HG03045 (cell line): ENCODE results near the gene CLMN.

Experiments
- ATAC-seq: cut with Tn5 transposase; IDR thresholded peaks from one replicate; pipeline ENCODE4 v1.9.1; 2021; ENCODE audit warnings: mild to moderate bottlenecking, moderate library complexity; ENCODE audit not compliant: unreplicated experiment

Gene CLMN

DNA sequence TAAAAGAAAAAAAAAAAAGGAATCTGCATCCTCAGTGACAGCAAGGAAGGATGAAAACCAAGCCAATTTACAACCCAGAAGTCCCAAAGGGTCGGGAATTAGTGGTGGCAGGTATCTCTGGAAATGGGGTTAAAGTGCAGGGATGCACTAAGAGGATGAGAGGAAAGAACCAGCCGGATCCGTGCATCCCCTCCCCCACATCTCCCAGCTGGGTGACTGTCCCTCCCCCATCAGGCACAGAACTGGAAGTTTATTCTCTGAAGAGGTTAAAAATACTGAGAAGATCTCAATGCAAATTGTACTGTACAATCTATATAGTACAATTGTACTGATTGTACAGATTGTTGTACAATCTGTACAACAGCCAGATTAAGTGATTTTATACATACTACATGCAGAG lies 15.4 kb downstream of the CLMN start:
- ATAC-seq: no peak

DNA sequence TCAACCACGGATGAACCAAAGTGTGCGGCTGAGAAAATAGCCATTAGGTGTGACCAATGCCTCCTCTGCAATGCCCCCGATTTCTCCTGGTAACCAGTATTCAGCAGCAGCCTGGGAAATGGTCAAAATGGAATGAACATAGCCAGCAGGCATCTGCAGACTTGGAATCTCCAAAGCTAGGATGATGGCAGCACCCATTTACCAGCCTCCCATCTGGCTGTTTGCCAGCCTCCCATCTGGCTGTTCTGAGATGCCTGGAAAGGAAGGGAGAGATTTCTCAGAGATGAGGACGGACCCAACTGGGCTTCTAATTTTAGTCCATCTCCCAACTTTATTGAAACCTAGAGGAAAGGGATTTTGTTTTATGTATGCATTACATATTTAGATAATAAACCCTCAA lies 16.2 kb downstream of the CLMN start:
- ATAC-seq: no peak

DNA sequence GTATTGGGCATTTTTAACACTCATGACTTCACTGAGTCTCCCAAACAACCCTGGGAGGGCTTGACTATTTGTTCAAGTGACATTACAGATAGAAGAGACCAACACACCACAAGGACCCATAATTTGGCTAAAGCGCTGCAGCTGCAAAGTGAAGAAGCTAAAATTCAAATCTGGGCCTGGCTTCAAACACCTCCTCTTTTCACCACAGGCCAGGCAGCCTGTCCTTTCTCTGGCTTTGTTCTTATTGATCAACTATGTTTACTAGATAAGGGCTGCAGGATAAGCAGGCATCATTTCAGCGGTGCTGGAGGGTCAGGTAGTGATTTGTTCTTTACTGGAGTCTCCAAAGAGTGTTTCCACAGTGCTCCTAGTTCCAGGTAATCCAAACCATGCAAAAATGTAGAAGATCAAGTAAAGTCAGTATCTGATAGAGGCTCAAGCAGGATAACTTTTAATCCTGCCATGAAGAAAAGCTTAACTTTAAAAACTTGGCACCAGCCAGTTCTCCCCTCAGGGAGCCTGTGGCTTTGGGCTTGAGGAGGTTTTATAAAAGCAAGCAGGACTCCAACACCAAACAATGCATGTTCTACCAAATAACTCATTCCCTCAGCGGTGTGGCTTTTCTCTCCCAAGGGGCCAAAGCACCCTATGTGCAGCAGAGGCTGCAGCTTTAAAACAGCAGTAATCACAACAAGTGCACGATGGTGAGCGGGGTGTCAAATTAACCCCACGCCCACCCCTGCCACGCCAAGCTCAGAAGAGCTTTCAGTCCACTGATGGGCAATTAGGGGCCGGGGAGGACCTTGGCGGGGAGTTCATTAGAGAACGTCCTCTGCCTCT lies 16.8 kb downstream of the CLMN start:
- no peak for ATAC-seq

DNA sequence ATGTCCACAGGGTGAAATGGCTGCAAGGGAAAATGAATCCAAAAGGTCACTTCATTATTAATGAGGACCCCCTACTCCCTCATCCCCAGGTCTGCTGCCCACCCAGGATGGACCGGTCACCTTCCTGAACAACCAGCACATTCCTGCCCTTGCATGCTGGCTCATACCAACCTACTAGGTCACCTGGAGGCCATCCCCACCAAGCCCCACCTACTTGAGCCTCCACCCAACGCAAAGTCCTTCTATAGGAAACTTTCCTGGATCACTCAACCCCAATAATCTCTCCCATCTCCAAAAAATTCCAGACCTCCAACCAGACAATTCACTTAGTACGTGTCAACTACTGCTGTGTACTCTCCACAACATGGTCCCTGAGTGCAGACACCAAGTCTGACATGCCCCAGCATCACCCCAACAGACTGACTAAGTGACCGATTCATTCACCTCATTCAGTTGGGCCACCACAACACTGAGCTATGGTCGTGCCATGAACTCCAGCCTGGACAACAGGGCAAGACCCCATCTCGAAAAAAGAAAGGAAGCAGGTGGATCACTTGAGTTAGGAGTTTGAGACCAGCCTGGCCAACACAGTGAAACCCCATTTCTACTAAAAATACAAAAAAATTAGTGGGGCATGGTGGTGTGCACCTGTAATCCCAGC lies 18.1 kb downstream of the CLMN start:
- no peak for ATAC-seq

DNA sequence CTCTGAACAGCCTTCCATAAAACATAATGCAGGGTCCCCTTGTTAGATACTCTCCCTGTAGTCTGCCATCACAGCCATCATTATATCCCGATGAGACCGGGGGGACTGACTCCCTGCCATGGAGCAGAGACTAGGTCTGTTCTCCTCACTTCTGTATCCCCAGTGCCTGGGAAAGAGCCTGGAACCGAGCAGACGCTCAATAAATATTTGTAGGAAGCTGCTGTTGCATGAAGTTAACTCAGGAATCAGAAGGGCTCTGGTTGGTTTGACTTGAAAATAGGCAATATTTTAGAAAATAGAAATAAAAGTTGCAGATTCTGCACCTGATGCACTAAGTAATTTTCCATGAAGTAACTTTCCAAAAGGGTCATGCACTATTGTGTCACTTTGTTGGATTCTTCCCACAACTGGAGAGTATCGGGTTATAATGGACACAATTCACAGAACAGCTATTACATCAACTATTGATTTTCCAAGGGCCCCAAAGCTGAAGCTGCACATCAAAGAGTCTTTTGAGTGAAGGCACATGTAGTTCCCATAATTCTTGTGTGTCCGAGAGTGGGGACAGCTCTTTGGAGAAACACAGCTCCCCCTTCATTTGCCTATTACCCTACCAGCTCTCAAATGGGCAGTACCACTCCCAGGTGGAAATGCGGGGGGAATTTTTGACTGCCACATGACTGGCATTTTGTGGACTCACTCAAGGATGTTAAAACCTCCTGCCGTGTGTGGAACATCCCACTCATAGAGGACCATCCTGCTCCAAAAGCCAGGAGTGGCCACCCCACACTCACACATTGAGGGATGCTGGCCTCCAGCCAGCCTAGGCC lies 18.8 kb downstream of the CLMN start:
- ATAC-seq: no peak

DNA sequence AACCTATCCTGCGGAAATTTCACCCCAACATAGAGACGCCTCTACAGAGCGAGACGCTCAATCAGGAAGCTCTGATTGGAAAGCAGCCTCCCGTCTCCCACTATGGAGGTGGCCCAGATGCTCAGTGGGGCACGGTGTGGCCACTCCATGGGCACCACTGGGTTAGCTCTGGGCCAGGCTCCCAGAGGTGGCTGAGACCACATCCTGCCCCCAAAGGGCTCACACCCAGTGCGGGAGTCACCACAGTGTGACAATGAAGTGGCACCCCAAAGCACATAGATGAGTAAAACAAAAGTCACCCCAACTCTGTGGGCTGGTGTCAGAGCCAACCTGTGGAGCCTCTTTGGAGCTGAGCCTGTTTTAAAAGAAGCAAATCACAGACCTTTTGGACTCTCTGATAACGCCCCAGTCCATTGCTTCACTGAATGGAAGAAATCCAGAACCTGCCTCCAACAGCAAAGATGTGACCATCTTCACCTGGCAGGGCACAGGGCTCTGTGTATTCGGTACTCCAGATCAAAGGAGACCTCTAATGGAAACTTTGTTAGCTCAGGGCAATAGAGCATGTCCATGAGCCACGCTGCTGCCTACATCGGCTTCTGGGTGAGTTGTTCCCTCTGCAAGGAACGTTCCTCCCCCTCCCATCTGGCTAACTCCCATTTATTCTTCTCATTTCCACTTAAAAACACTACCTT lies 19.6 kb downstream of the CLMN start:
- ATAC-seq: no peak

DNA sequence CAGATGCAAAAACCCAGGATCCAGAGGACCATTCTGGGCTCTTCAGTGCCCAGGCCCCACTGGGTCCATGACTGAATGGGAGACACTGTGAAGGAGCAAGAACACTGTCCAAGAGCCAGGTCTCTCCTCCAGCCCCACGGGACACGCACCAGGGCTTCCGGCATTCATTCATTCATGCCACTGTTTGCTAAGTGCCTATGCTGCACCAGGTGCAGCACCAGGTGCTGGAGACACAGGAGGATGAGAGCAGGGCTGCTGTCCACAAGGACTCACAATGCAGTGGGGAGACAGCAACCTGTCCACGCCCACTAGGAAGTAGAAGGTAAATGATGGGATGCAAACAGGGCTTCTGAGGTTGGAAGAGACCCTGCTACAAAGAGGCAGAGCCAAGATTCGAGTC lies 20.4 kb downstream of the CLMN start:
- ATAC-seq: no peak

DNA sequence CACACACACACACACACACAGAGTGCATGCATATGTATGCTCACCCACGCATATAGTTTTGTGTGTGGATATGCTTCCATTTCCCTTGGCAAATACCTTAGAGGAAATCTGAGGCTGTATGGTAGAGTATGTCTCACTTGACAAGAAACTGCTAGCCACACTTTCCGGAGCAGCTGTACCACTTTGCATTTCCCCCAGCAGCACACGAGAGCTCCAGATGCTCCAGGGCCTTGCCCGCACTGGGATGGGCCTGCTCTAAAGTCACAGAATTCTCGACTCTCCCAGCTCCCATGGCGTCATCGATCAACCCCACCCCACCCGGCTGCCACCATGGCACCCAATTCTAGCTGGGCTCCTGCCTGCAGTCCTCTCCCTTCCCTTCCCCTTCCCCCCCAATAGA lies 21.9 kb downstream of the CLMN start:
- ATAC-seq: no peak

DNA sequence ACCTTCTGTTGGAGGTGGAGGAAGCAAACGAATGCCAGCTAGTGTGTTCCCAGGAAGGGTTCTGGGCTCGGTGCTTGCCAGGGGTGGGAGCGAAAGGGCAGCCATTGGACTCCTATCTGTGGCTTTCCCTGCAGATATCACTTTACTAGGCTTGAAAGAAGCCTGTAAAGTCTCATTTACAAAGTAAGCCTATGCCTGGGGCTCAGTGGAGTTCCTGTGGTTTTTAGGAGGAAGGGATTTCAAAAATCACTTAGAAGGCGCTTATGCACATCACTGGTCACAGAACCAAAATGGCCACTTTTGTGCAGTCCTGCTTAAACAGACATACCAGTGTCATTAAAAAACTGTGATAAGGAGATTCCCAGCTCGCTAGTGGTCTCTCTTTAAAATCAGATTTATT lies 22.7 kb downstream of the CLMN start:
- no peak for ATAC-seq

DNA sequence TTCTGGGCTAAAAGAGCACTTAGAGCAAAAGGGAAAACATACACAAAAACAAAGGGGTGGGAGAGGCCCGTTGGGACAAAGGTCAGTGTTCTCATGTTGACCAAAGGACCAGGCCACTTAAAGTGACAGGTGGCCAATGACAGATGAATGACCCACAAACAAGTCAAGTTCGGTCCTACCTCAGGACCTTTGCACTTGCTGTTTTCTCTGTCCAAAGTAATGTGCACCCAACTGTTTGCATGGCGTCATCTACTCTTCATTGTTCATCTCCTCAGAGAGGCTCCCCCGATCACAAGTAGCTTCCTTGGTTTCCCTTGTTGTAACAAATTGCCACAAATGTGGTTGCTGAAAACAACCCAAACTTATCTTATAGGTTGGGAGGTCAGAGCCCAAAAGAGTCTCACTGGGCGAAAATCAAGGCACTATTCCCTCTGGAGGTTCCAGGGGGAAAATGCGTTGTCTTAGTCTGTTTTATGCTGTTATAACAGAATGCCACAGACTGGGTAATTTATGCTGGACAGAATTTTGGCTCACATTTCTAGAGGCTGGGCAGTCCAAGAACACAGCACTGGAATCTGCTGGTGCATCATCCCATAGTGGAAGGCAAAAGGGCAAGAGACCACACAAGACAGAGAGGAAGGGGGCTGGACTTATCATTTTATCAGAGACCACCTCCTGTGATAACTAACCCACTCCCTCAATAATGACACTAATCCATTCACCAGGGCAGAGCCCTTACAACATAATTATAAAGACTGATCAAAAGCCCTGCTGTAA lies 23.9 kb downstream of the CLMN start:
- ATAC-seq: no peak

DNA sequence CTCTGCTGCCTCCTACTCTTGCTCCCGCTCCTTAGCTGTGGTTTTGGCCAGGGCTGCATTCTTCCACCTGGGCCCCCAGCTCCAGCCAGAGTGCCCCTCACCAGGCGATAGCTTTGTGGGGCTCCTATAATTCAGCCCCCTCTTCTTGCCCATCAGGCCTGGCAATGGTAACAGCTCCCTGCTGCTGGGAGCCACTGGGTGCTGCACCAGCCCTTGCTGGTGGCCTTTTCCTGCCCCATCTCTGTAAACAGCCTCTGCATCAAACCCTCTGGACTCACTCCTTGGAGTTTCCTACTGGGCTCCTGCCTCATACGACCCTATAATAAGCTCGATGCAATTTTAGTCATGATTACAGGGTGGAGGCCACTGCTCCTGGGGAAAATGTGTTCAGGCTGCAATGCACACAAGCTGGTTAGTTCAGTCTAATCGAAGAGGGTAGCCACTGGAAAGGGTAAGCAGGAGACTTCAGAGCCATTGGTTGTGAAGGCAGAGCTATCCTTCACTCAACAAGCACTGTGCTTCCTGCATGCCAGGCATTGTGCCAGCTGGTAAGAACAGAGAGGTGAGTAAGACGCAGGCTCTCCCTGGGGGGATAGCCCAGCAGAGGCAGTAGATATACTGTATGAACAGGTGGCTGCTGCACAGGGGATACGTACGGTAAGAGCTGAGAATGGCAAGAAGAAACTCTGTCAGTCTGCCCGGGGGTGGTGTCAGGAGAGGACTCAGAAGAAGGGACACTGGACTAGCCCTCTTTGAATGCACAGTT lies 24.7 kb downstream of the CLMN start:
- no peak for ATAC-seq

DNA sequence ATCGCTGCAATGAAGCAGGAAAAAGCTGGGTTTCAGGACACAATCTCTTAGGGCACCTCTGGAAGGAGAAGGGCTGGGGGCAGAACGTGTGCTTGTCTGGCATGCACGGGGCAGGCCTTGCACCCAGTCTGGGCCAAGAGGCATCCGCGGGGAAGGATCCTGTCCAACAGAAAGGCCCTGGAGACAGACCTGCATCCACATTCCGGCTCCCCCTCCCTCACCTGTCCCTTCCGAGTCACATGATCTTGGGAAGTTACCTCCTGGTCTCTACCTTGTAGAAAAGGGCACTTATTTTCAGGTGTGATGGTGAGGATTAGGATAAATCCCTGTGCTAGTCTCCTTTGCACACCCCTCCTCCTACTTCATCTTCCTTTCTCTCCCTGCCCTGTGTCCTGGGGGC lies 25.4 kb downstream of the CLMN start:
- no peak for ATAC-seq

DNA sequence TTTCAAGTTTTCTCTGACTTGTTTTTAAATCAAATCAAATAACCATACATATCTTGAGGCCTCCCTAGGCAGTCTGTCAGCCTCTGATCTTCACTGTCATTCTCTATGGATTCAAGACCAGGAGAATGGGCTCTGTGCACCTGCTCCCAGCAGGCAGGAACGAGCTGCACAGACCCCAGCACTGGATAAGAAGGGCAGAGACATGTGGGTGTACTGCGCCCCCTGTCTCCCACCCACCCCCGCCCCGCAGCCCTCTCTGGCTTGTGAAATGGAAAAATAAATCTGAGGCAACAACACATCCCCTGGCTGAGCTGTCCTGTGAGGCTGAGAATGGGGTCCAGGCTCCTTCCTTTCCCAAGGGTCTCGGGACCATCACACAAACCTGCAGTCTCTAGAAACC lies 26.3 kb downstream of the CLMN start:
- no peak for ATAC-seq

DNA sequence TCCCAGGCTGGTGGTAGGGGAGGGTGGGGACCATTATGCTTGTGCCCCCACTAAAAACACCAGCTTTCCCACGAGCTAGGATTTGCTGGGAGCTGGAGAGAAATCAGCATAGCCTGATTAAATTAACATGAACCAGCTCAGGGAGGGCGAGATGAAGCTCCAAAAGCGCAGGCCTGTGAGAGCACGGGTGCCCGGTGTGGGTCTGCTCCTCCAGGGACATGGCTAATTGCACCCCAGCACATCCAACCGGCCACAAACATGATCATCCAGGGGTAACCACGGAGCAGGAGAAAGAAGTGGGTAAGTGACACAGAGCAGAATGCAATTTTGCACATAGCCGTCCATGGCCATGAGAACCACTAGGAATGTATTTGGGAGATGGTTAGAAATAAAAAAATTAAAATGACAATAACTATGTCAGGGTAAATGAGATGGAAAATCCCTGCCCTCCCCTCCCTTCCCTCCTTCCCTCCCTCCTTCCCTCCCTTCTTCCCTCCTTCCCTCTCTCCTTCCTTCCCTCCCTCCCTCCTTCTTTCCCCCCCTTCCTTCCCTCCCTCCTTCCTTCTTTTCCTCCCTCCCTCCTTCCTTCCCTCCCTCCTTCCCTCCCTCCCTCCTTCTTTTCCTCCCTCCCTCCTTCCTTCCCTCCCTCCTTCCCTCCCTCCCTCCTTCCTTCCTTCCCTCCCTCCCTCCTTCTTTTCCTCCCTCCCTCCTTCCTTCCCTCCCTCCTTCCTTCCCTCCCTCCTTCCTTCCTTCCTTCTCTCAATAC lies 26.9 kb downstream of the CLMN start:
- no peak for ATAC-seq

DNA sequence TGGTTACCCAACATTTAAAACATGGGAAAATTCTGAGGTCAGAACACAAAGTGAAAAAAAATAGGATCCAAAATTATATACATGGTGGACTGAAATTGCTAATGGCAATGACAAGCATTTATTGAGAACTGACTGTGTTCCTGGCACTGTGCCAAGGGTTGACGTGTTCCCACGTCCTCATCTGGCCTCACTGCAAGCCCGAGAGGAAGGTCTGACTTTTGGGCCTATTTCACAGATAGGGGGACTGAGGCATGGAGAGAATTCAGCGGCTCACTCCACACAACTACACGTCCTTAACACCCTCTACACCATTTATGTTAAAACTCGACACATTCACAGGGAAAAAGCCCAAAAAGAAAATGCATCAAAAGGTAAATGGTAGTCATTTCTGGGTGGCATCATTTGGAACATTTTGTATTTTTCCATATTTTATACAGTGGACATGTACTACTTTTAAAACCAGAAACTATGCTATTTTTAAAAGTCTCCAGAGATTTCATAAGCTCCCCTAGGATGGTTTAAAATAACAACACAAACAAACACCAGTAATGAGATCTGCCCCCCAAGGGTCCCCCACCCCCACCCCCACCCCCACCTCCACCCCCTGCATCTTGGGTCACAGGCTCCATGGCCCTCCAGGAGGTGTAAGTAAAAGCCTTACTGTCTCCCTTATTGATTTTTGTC lies 27.7 kb downstream of the CLMN start:
- no peak for ATAC-seq

DNA sequence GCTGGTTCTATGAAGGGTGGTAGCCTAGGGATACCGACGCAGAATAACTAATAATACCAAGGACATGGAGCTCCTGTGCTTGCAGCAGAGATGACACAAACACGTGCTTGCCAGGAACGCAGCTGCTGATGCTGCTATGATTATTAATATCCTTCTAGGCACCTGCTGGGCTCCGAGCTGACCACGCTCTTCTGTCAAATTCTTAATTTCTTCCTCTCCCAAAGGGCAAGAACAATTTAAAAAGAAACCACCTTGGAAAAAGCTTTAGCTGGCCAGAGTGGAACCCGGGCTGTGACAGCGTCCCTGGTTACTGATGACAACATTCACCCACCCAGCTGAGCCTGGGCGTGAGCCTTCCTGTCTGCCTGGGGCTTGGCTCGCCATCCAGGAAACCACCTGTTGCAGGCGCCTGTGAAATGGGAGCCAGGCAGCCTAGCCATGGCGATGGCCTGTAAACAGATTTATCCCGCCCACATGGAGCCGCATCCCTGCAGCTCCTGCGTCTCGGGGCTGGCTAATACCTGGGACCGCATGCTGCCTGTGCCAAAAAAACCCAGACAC lies 28.8 kb downstream of the CLMN start:
- ATAC-seq: no peak

DNA sequence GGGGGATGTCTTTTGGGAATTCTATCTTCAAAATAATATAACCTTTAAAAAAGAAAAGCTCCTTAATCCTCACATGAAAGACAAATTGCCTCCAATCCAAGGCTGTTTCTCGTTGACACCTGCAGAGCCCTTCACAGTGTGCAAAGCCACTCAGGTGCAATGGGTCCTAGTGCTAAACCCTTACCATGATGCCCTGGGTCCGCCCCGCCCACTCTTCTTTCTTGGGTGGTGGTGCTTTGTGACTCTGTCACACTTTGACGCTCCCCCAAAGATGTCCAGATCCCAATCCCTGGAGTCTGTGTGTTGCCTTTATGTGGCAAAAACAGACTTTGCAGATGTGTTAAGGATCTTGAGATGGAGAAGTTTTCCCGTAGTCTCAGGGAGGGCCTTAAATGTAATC lies 29.7 kb downstream of the CLMN start:
- no peak for ATAC-seq
